Measurements from ENCODE around the gene ASMTL.

GRCh38 chrX:1440506-1440905 lies 12.2 kb downstream of the ASMTL start:
- TF ChIP-seq CTCF (conservative IDR thresholded peaks at IDR 0.05 in 1 of 2, IDR thresholded peaks at IDR 0.05 in 1 of 2; ENCODE audit: extremely low read depth in 1 of 2, insufficient read depth in 1 of 2, low read depth in 1 of 2, low read length in 2 of 2) (no peak), EZH2 (IDR thresholded peaks at IDR 0.05; ENCODE audit: borderline replicate concordance, low read length) (no peak)
